HL-60/S4 (cell line): ENCODE data around the gene PRIMA1.

Experiments used
- in situ Hi-C: fragments of 300-500 bp; cut with MboI; formaldehyde crosslinking; loops from 2 replicates; pipeline ENCODE4 v1.14.3; 2022; ENCODE audit warnings: low sequenced_read_pairs

PRIMA1 gene

GRCh38 chr14:93733631-93734030 lies 54.7 kb downstream of the PRIMA1 start:
- in situ Hi-C loops = no loop called here

DNA sequence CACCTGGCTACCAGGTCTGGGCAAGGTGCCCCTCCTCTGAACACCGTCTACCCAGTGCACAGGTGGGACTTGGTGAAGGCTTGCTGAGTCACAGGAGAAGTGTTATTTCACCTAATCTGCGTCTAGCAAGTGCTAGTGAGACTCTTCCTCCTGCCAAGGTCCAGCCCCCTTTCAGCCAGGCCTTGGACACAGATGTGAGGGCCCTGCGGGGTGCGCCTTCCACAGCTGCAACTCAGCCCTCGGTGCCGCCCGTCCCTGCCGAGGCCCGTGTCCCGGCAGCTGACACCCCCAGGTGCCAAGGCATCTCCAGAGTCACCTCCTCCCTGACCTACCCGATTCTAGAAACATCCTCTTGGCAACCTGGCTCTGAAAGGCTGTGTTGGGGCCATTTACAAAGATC lies 55.1 kb downstream of the PRIMA1 start:
- in situ Hi-C loops = no loop called here

- in situ Hi-C loops = no loop called here
Observed at GRCh38 chr14:93732524-93732923, 55.8 kb downstream of the PRIMA1 start.

- in situ Hi-C loops = no loop called here
Observed at GRCh38 chr14:93731753-93732152, 56.5 kb downstream of the PRIMA1 start.

GRCh38 chr14:93729993-93730392 lies 58.3 kb downstream of the PRIMA1 start:
- in situ Hi-C loops = no loop called here

GRCh38 chr14:93728651-93729016 lies 59.7 kb downstream of the PRIMA1 start:
- in situ Hi-C loops = no loop called here

DNA sequence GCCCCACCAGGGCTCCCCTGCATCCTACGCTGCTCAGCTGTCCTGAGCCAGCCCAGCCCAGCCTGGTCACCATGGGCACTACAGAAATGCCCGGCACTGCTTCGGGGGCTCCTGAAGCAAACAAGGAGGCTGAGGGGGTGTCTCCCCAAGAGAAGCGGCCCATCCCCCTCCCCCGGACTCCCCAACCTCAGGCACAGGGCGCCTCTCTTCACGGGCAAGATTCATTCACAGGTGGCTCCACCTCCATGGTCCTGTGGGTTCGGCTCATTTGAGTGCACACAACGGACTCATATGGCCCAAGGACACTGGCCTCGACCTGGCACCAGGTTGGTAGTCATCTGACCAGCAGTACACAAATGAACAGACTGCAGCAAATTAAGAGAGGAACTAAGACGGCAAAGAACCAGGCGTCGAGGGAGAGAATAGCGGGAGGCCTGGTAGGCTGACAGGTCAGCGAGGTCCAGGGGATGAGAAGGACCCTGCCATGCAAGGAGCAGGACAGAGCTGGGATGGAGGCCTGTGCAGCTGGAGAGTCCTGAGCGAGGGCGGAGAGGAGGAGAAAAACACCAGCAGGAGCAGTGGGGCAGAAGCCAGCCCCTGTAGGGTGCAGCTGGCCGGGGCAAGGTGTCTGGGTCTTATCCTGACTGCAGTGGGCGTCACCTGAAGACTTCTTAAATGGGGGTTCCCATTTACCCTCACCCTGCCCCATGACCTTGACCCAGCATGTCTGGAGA lies 60.2 kb downstream of the PRIMA1 start:
- in situ Hi-C loops = no loop called here

DNA sequence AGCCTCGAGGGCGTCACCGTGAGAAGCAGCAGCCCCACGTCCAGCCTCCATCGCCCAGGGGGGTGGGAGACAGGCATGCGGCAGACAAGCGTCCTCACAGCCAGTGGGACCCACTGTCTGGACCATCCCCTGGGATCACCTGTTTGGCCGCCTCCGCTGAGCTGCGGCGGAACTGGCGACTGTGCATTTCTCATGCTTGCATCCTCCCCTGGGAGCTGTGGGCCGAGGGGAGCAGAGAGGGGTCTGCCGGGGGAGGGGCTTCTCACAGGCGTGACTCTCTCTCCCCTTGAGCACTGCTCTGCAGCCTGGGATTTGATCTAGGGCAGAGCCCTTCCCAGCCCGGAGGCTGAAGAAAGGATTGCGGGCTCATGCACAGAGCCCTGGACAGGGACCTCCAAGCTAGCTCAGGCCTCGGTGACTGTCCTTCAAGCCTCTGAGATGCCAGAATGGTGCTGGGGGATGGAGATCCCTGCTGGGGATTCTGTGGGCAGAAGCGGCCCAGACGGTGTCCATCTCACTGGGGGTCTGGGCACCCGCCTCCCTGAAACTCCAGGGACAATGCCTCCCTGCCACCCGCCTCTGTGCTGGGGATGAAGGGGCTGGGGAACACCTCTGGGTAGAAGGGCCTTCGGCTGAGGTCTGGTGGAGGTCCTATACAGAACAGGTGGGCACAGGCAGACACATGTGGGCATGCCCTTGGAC lies 61.1 kb downstream of the PRIMA1 start:
- in situ Hi-C loops = no loop called here

DNA sequence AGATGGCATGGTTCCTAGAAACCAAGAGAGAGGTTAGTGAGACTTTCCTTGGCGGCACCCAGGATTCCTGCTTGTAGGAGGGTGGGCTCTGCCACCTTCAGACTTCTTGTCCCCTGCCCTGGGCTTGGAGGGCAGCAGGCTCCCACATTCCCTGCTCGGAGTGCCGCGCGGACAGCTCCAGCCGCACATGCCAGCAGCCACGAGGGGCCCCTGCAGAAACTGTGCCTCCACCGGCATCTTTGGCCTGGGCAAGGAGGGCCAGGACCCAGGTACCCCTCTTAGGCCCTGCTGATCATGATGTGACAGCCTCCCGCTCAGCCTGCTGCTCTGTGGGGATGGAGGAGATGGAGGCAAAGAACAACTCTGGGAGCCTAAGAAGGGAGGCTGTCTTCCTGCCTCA lies 62.3 kb downstream of the PRIMA1 start:
- in situ Hi-C loops = no loop called here

GRCh38 chr14:93725002-93725582 lies 63.2 kb downstream of the PRIMA1 start:
- in situ Hi-C loops = no loop called here

- in situ Hi-C loops = no loop called here
Observed at GRCh38 chr14:93723001-93723400, 65.3 kb downstream of the PRIMA1 start.

DNA sequence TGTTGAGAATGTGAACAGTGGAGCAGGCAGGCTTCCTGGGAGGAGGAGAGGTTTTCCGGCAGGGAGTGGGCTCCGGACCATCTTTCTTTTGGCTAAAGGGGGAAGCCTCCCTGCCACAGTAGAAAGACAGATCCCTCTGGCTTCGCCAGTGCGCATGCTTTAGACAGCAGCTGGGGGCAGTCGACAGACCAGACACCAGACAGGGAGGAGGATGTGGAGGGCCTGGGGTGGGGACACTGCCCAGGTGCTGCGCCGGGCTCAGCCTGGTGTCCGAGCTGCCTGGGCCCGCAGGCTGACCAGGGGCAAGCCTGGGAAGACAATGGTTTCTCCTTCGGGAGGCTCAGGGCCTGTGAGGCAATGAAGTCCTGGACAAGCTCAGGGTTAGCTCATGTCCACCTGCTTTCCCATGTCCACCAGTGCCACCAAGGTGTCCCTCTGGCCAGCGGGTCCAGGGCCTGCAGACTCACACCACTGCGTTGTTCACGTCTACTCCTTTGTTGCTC lies 67.3 kb downstream of the PRIMA1 start:
- in situ Hi-C loops = no loop called here

GRCh38 chr14:93720076-93720815 lies 68.0 kb downstream of the PRIMA1 start:
- in situ Hi-C loops = no loop called here

- in situ Hi-C loops = no loop called here
Observed at GRCh38 chr14:93719256-93719655, 69.0 kb downstream of the PRIMA1 start.

- in situ Hi-C loops = no loop called here
Observed at GRCh38 chr14:93717668-93718320, 70.5 kb downstream of the PRIMA1 start.

DNA sequence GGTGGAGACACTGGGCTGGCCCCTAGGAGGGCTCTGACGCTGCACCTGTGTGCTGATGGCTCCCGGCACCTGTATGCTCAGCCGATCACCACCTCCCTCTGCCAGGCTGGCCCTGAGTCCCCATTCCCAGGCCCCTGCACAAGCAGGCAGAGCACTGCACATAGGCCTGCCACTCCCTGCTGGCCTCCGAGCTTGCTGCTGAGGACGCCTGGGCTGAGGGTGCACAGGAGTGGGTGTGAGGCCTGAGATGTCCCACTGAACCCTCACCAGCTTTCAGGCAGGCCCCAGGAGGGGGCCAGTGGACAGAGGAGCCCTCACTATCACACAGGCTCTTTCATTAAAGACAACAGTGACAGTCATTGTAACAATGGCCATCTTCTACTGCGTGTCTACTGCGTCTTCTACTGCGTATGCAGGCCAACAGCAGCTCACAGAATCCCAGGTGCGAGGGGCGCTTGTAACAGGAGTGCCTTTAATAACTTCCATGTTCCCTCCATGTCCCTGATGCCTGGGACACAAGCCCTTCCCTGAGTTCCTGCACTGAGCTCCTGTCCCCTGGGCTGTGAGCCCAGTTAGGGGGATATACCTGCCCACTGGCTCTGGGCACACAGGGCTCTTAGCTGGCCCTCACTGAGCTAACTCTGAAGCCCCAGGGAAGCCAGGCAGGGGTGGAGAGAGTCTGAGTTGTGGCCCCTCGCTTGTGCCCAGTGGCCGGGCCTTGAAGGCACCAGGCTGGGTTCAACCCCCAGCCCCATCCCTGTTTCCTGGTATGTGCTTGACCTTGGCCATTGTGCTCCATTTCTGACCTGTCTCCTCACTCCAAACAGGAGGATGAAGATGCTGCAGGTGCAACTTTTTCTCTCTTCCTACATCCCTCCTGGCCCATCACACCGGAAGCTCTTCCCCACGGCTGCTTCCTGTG lies 71.3 kb downstream of the PRIMA1 start:
- in situ Hi-C loops = no loop called here

DNA sequence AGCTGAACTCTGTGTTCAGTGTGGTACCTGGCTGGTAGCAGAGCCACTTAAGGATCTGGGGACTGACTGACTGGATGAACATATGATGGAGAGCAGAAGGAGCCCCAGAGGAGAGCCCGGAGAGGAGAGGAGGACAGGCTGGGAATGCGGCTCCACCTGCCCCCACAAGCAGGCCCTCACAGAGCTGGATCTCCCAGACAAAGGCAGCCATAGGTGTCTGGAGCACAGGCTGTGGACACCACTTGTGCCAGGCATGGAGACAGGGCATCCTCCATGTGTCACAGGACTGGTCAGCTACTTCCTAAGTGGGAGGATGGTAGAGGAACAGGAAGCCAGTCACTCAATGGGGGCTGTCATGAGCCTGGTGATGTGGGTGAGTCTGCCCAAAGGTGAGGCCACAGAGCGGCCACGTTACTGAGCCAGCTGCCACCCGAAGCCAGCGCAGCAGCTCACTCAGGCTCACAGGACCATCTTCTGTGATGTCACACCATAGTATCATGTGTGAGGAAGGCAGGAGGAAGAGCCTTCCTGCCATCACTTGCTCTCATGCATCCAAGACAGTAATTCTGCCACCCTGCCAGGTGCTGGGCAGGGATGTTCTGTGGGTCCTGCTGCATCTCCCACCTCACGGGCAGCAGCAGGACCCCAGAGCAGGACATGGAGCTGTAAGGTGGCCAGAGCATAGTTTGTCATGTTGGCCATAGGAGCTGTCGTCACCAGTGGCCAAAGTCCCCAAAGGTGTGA lies 72.1 kb downstream of the PRIMA1 start:
- in situ Hi-C loops = no loop called here

DNA sequence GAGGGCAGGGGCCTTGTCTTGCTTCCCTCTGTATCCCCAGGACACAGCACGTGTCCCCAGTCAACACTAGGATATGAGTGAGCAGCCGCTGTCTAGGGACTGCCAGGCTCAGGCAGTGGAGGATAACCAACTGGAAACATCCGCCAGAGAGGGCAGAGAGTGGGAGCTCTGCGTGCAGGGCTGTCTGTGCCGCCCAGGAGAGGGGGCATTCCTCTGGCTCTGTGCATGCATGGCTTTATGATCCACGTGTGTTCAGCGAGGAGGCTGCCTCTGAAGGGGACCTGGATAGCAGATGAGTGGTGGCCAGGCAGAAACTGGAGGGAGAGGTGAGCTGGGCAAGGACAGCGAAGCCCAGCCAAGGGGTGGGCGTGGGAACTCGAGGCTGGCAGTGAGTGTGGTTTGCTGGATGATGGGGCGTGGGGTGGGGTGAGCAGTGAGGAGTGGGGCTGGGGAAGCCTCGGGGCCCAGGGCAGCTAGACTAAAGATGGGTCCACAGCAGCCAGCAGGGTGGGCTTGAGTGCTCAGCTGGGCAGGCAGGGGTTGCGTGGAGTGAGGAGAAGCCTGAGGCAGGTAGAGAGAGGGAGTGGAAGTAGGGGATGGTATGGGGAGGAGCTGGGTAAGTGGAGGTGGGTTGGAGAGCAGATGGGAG lies 72.9 kb downstream of the PRIMA1 start:
- in situ Hi-C loops = no loop called here

DNA sequence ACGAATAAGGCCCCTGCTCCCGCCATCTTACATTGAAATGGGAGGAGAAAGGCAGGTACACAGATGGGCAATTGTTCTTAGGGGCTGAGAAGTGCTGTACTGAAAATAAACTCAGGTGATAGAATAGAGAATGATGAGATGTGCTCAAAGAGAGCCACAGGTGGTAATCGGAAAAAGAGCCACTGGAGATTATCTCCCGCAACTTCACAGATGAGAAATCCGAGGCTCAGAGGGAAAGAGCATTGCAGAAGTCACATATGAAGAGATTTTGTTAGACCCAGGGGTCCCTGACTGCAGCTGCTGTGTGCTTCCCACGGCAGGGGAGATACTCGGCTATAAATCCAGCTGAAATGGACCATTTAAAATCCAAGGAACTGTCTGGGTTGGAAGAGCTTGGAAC lies 73.7 kb downstream of the PRIMA1 start:
- in situ Hi-C loops = no loop called here
